ENCODE data around the gene ATXN10.

- TF ChIP-seq CTCF (conservative IDR thresholded peaks at IDR 0.05 in 1 of 2, IDR thresholded peaks at IDR 0.05 in 1 of 2; ENCODE audit: low read depth in 1 of 2, low read length in 2 of 2) (no peak), EZH2 (IDR thresholded peaks at IDR 0.05; ENCODE audit: low read length, missing control alignments) (no peak)
Measured at GRCh38 chr22:45631140-45631840, 40.3 kb upstream of the ATXN10 start.

All from fibroblast of lung (primary cell).